Measurements from ENCODE around the gene MB. TPM values are rescaled to one million over a fixed set of nuclear protein-coding genes. Genes with fewer than 3 reads are reported as not detected.

Gene MB
- polyA plus RNA-seq, 2 of the 4 experiments (the other 2 are of a cell fraction): 6.9 to 12.1 TPM

- TF ChIP-seq KDM5A (IDR thresholded peaks at IDR 0.05): no peak
- no peak for TF ChIP-seq ATOH8 (CRISPR knock-in tag; IDR thresholded peaks at IDR 0.05; ENCODE audit: low read depth)
- TF ChIP-seq CBX8 (IDR thresholded peaks at IDR 0.05): no peak
- TF ChIP-seq ELK1 (IDR thresholded peaks at IDR 0.05; ENCODE audit: low read depth, low read length): no peak
- no peak for TF ChIP-seq EHF (CRISPR knock-in tag; IDR thresholded peaks at IDR 0.05)
- no peak for TF ChIP-seq POLR2AphosphoS2 (conservative IDR thresholded peaks at IDR 0.05; ENCODE audit: low read length)
- no peak for TF ChIP-seq CBX2 (IDR thresholded peaks at IDR 0.05; ENCODE audit: borderline replicate concordance, low read depth)
- TF ChIP-seq MAZ (IDR thresholded peaks at IDR 0.05; ENCODE audit: borderline replicate concordance, low read depth, low read length): no peak
- TF ChIP-seq RARB (CRISPR knock-in tag; IDR thresholded peaks at IDR 0.05): no peak
- TF ChIP-seq EP300 (IDR thresholded peaks at IDR 0.05): no peak
- no peak for TF ChIP-seq NFE2L2 (conservative IDR thresholded peaks at IDR 0.05; ENCODE audit: low read length)
- TF ChIP-seq EHMT2 (IDR thresholded peaks at IDR 0.05; ENCODE audit: low read depth): no peak
- TF ChIP-seq PHF8 (IDR thresholded peaks at IDR 0.05; ENCODE audit: borderline replicate concordance, low read depth): no peak
- TF ChIP-seq RCOR1 (IDR thresholded peaks at IDR 0.05; ENCODE audit: low read depth, low read length): no peak
- TF ChIP-seq CHD2 (IDR thresholded peaks at IDR 0.05; ENCODE audit: low read length, partially characterized antibody): no peak
- no peak for TF ChIP-seq SMC3 (IDR thresholded peaks at IDR 0.05)
- TF ChIP-seq HOXA7 (CRISPR knock-in tag; IDR thresholded peaks at IDR 0.05): no peak
- no peak for TF ChIP-seq ZNF302 (CRISPR knock-in tag; IDR thresholded peaks at IDR 0.05)
- ChIA-PET POLR2A (no interaction called here), CTCF (no interaction called here)
- no peak for ATAC-seq
- Histone ChIP-seq H3K4me1 (peaks cover 6% of the 10 kb centered on the region), H3K4me3 (no peak overlapping the region), H3K4me2 (no peak overlapping the region), H3K27ac (no peak overlapping the region), H3K9me3 (no peaks in the 10 kb centered on the region)
- no peak for FAIRE-seq
- no peak for DNase-seq (ENCODE audit: low read depth in 1 of 2, low spot score in 1 of 2)
- WGBS (ENCODE audit: missing lambda C conversion rate): 86% methylated on average over 11 of the region's 13 CpGs
Measured at GRCh38 chr22:35638410-35638809, 21.3 kb upstream of the MB start.

GRCh38 chr22:35638001-35638400 lies 20.9 kb upstream of the MB start:
- no peak for TF ChIP-seq PBX3 (IDR thresholded peaks at IDR 0.05)
- no peak for TF ChIP-seq NR3C1 (IDR thresholded peaks at IDR 0.05)
- TF ChIP-seq ESRRA (IDR thresholded peaks at IDR 0.05; ENCODE audit: borderline replicate concordance, low read length): no peak
- TF ChIP-seq HEYL (CRISPR knock-in tag; IDR thresholded peaks at IDR 0.05): no peak
- no peak for TF ChIP-seq BCL3 (IDR thresholded peaks at IDR 0.05)
- TF ChIP-seq POLR2AphosphoS2 (conservative IDR thresholded peaks at IDR 0.05; ENCODE audit: low read length): no peak
- no peak for TF ChIP-seq ZC3H11A (IDR thresholded peaks at IDR 0.05)
- FAIRE-seq (no peak), ATAC-seq (no peak), DNase-seq (ENCODE audit: low read depth in 1 of 2, low spot score in 1 of 2) (no peak)
- ChIA-PET POLR2A (no interaction called here), CTCF (interaction anchor here (1.4 kb wide), 1 partner anchor 11 kb away, joined by 7 read pairs; no protein-coding TSS in a partner anchor)
- Histone ChIP-seq H3K27ac (no peak overlapping the region), H3K4me1 (peaks cover 6% of the 10 kb centered on the region), H3K4me2 (no peak overlapping the region), H3K4me3 (no peak overlapping the region), H3K9me3 (no peaks in the 10 kb centered on the region)
- 76% methylated on average over 5 of the region's 5 CpGs for WGBS (ENCODE audit: missing lambda C conversion rate)
